ENCODE measurements around the gene HEATR1.
"Not testable (repeated sequence)": the region's sequence is repeated elsewhere in the genome, so short reads cannot be mapped to it uniquely, and the experiment has no call there.

HEATR1 gene

DNA sequence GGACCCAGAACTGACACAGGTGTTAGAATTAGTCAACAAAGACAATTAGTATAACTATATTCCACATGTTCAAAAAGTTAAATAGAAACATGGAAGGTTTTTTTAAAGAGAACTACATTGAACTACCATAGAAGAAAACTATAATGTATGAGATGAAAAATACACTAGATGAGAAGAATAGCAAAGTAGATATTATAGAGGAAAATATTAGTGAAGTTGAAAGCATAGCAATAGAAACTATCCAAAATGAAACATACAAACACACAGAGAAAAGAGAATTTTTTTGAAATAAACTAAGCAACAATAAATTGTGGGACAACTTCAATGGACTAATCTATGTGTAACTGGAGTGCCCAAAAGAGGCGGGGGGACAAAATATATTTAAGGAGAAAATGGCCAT is 8.0 kb upstream of the HEATR1 start:
- Mint-ChIP-seq H3K27ac (no peak overlapping the region), H3K27me3 (peaks cover 25% of the 10 kb centered on the region), H3K36me3 (peaks cover 2% of the 10 kb centered on the region), H3K9me3 (ENCODE audit: low read depth) (no peaks in the 10 kb centered on the region), H3K4me3 (no peak overlapping the region), H3K4me1 (ENCODE audit: low read depth) (no peaks in the 10 kb centered on the region)

DNA sequence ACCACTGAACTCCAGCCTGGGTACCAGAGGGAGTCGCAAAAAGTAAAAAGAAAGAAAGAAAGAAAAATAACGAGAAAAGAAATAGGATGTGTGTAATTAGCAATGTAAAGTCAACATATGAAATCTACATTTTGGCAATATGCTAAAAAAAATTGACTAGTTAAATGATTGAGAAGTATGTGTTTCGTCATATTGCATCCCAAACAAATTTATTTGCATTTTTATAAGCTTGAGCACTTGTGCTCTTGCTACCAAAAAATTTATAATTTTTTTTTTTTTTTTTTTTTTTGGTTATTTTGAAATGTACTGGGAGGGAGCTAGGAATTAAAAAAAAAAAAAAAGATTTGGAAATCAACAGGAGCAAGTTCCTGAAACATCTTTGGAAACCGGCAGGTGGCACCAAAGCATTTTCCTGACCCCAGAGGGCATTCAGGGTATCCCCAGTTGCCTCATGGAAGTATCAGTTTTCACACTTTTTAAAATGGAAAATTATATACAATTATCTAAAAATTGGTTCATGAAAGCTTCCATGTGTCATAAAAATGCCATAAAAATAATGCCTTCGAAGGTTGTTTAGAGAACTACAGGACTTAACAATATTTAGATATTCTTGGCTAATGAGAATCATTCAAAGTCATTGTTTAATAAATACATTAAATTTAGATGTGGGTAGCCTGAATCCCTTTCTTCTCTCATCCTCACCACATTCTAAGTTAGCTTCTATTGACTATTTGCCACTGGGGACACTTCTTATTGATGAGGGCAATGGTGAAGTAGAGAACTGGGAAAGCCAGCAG is 4.8 kb upstream of the HEATR1 start:
- no peak overlapping the region for H3K27ac Mint-ChIP-seq
- H3K9me3 Mint-ChIP-seq (ENCODE audit: low read depth) = no peaks in the 10 kb centered on the region
- no peak overlapping the region for H3K4me3 Mint-ChIP-seq
- H3K4me1 Mint-ChIP-seq (ENCODE audit: low read depth) = peaks cover 8% of the 10 kb centered on the region
- peaks cover 2% of the 10 kb centered on the region for H3K36me3 Mint-ChIP-seq
- peaks cover 16% of the 10 kb centered on the region for H3K27me3 Mint-ChIP-seq

DNA sequence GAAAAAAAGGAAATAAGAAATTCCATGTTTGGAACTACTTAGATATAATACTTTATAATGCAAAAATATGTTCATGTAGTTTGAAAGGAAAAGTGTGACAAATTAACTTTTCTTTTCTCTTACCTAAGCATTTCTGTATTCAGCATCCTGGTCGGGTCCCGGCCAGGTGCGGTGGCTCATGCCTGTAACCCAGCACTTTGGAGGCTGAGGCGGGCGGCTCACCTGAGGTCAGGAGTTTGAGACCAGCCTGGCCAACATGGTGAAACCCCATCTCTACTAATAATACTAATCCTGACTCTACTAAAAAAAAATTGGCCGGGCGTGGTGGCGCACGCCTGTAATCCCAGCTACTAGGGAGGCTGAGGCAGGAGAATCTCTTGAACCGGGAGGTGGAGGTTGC is 3.3 kb upstream of the HEATR1 start:
- H3K4me3 Mint-ChIP-seq; H3K36me3 Mint-ChIP-seq; H3K27ac Mint-ChIP-seq; H3K9me3 Mint-ChIP-seq (ENCODE audit: low read depth): not testable (repeated sequence)
- H3K27me3 Mint-ChIP-seq = peaks cover 16% of the 10 kb centered on the region
- peaks cover 21% of the 10 kb centered on the region for H3K4me1 Mint-ChIP-seq (ENCODE audit: low read depth)

DNA sequence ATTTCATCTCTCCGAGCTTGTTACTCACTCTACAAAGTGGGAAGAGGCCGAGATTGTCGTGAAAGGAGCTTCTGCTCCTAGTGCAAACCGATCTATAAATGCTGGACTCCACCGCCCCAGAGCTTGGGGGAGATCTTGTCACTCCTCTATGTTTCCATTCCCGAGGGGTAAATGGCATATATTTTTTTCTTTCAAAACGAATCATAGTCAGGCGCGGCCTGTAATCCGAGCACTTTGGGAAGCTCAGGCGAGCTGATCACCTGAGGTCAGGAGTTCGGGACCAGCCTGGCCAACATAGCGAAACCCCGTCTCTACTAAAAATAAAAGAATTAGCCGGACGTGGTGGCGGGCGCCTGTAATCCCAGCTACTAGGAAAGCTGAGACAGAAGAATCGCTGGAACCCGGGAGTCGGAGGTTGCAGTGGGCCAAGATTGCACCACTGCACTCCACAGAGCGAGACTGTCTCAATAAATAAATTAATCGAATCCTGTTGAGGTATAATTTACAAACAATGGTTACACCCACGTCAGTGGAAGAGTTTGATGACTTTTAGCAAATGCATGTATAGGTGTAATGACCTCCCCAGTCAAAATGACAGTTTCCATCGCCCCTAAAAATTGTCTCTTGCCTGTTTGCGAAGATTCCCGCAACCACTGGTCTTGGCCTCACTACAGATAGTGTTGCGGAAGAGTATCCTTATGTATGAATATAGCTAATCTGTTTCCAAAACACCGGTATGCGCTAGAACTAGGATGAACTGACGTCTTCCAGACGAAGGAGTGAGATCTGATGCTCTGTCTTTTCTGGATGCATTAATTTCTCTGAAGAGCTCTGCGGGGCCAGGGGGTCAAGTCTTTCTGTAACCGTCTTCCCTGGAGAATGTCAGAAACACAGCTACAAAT is 840 bp upstream of the HEATR1 start:
- H3K9me3 Mint-ChIP-seq (ENCODE audit: low read depth) = no peaks in the 10 kb centered on the region
- H3K27ac Mint-ChIP-seq = peak overlapping the region; percentile 95
- H3K36me3 Mint-ChIP-seq = peaks cover 2% of the 10 kb centered on the region
- H3K4me1 Mint-ChIP-seq (ENCODE audit: low read depth) = peaks cover 30% of the 10 kb centered on the region
- H3K4me3 Mint-ChIP-seq = peak overlapping the region; percentile 99
- H3K27me3 Mint-ChIP-seq = peaks cover 12% of the 10 kb centered on the region

DNA sequence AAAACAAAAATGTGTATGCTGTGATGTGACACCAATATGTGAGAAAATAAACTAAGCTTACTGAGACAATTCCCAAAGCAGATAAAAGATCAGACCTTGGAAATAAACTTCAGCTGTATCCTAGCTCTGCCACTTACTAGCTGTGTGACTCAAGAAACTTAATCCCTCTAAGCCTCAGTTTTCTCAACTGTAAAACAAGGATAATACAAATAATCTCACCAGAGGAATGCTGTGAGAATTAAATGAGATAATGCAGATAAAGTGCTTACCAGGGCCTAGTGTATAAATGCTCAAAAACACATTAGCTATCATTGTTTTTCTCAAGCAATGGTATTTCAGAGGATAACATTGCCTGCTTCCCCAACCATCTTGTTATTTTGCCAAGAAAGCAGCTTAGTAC is 2.1 kb downstream of the HEATR1 start:
- H3K27ac Mint-ChIP-seq = no peak overlapping the region
- H3K4me1 Mint-ChIP-seq (ENCODE audit: low read depth) = peaks cover 37% of the 10 kb centered on the region
- H3K4me3 Mint-ChIP-seq = peak overlapping the region; percentile 99
- H3K9me3 Mint-ChIP-seq (ENCODE audit: low read depth) = no peaks in the 10 kb centered on the region
- peaks cover 5% of the 10 kb centered on the region for H3K36me3 Mint-ChIP-seq
- no peaks in the 10 kb centered on the region for H3K27me3 Mint-ChIP-seq

GRCh38 chr1:236590553-236591150 is 13.7 kb downstream of the HEATR1 start:
- Mint-ChIP-seq H3K27me3 (no peaks in the 10 kb centered on the region), H3K36me3 (peaks cover 13% of the 10 kb centered on the region), H3K27ac (peak overlapping the region; percentile 19), H3K9me3 (ENCODE audit: low read depth) (no peaks in the 10 kb centered on the region), H3K4me1 (ENCODE audit: low read depth) (peaks cover 19% of the 10 kb centered on the region), H3K4me3 (no peak overlapping the region)

DNA sequence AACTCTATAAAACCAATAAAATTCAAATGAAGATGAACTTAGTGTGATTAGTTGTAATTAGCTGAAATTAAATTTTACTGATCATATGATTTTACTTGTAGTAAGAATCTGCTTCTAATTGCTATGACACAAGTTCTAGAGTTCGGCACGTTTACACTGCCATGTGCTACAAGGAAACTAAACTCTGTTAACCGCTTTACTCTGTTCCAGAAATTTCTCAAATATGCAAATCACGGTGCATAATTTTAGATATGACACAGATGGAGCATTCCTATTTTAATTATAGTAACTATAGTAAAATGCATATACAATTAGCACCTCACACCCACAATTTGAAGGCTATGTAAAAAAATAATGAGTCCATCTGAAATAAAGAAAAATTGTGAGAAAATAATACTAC is 14.8 kb downstream of the HEATR1 start:
- no peak overlapping the region for H3K4me3 Mint-ChIP-seq

GRCh38 chr1:236581528-236581927 is 22.8 kb downstream of the HEATR1 start:
- Mint-ChIP-seq H3K4me3 (no peak overlapping the region), H3K4me1 (ENCODE audit: low read depth) (no peaks in the 10 kb centered on the region), H3K9me3 (ENCODE audit: low read depth) (no peaks in the 10 kb centered on the region), H3K27ac (no peak overlapping the region), H3K36me3 (peaks cover 7% of the 10 kb centered on the region), H3K27me3 (no peaks in the 10 kb centered on the region)

More for the DNA sequence above, 14.8 kb downstream of the HEATR1 start:
- no peaks in the 10 kb centered on the region for H3K27me3 Mint-ChIP-seq
- no peak overlapping the region for H3K27ac Mint-ChIP-seq
- peaks cover 15% of the 10 kb centered on the region for H3K36me3 Mint-ChIP-seq
- H3K4me1 Mint-ChIP-seq (ENCODE audit: low read depth) = peaks cover 16% of the 10 kb centered on the region
- H3K9me3 Mint-ChIP-seq (ENCODE audit: low read depth) = no peaks in the 10 kb centered on the region

DNA sequence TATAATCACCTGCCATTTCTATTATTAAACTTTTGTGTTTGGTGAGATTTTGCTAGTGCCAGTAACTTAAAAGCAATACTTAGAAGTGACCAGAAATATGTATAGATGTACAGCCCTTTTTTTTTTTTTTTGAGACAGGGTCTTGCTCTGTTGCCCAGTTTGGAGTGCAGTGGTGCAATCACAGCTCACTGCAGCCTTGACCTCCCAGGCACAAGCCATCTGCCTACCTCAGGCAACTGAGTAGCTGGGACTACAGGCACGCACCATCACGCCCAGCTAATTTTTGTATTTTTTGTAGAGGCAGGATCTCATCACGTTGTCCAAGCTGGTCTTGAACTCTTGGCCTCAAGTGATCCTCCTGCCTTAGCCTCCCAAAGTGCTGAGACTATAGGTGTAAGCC is 23.9 kb downstream of the HEATR1 start:
- H3K4me1 Mint-ChIP-seq (ENCODE audit: low read depth); H3K4me3 Mint-ChIP-seq; H3K27me3 Mint-ChIP-seq; H3K27ac Mint-ChIP-seq; H3K9me3 Mint-ChIP-seq (ENCODE audit: low read depth): not testable (repeated sequence)
- H3K36me3 Mint-ChIP-seq = peaks cover 10% of the 10 kb centered on the region

DNA sequence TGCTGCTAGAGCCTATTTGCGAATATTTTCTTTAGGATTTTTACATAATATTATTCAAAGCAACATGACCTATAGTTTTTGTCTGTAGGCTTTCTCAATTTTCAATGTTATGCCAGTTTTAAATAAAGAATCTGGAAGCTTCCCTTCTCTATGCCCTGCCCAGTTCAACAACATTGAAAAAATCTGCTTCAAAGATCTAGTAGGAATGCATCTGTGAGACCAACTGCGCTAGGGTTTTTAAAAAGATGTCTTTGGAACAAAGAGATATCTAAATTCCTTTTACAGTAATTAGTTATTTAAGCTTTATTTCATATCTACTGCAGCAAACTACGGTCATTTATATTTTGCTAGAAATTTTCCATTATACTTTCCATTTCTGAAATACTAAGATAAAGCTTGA is 25.7 kb downstream of the HEATR1 start:
- Mint-ChIP-seq H3K27me3 (no peaks in the 10 kb centered on the region), H3K27ac (no peak overlapping the region), H3K36me3 (peaks cover 8% of the 10 kb centered on the region), H3K4me1 (ENCODE audit: low read depth) (no peaks in the 10 kb centered on the region), H3K9me3 (ENCODE audit: low read depth) (no peaks in the 10 kb centered on the region), H3K4me3 (no peak overlapping the region)

GRCh38 chr1:236577041-236577440 is 27.3 kb downstream of the HEATR1 start:
- not testable (repeated sequence) for H3K27me3 Mint-ChIP-seq; H3K4me1 Mint-ChIP-seq (ENCODE audit: low read depth); H3K36me3 Mint-ChIP-seq; H3K27ac Mint-ChIP-seq; H3K9me3 Mint-ChIP-seq (ENCODE audit: low read depth); H3K4me3 Mint-ChIP-seq

GRCh38 chr1:236576004-236576403 is 28.3 kb downstream of the HEATR1 start:
- no peaks in the 10 kb centered on the region for H3K9me3 Mint-ChIP-seq (ENCODE audit: low read depth)
- no peak overlapping the region for H3K27ac Mint-ChIP-seq
- H3K27me3 Mint-ChIP-seq = no peaks in the 10 kb centered on the region
- peaks cover 8% of the 10 kb centered on the region for H3K36me3 Mint-ChIP-seq
- no peaks in the 10 kb centered on the region for H3K4me1 Mint-ChIP-seq (ENCODE audit: low read depth)
- no peak overlapping the region for H3K4me3 Mint-ChIP-seq

DNA sequence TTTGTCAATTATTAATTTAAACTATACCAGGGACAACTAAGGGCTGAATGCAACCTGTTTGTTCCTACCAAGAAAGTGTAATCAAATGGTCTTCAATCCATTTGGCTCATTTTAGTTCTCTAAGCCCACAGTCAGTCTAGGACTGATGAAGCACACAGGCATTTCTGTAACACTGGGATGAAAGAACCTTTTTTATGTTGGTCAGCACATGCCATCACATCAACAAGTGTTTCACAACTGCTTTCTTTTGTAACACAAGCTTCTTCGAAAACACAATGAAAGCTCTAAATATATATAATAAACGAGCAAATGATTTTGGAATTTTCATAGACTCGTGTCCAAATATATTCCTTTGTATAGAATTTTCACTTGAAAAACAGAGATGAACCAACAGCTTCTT is 28.8 kb downstream of the HEATR1 start:
- Mint-ChIP-seq H3K27ac (no peak overlapping the region), H3K4me1 (ENCODE audit: low read depth) (no peaks in the 10 kb centered on the region), H3K9me3 (ENCODE audit: low read depth) (no peaks in the 10 kb centered on the region), H3K4me3 (no peak overlapping the region), H3K36me3 (peaks cover 8% of the 10 kb centered on the region), H3K27me3 (no peaks in the 10 kb centered on the region)

DNA sequence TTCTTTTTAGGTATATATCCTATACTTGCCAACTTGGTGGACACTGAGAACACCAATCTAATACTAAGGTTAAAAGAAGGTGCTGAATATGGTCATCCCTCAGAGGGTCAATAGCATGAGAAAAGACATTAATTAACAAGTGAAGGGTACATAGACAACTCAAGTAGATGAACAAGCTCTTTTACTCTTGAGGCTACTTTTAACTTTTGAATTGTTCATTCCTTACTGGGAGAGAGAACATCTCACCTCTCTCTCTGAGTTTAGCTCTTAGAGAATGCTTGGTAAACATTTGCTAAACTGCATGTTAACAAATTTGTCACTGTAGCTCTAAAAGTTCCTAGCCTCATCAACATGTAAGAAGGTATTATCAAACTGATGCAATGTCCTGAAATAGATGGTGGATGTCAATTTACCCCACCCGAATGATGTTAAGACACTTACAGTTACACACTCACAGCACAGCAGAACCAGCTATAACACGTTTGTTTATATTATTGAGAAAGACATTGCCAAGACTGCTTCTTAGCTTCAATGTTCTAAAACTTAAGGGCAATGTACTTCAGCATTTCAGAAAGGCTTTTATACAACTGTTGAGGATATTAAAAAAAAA is 35.9 kb downstream of the HEATR1 start:
- Mint-ChIP-seq H3K4me3 (no peak overlapping the region), H3K36me3 (no peaks in the 10 kb centered on the region), H3K9me3 (ENCODE audit: low read depth) (no peaks in the 10 kb centered on the region), H3K27ac (no peak overlapping the region), H3K4me1 (ENCODE audit: low read depth) (no peaks in the 10 kb centered on the region), H3K27me3 (no peaks in the 10 kb centered on the region)

GRCh38 chr1:236565530-236565929 is 38.8 kb downstream of the HEATR1 start:
- H3K36me3 Mint-ChIP-seq = peaks cover 3% of the 10 kb centered on the region
- no peak overlapping the region for H3K27ac Mint-ChIP-seq
- H3K9me3 Mint-ChIP-seq (ENCODE audit: low read depth) = no peaks in the 10 kb centered on the region
- H3K4me1 Mint-ChIP-seq (ENCODE audit: low read depth) = no peaks in the 10 kb centered on the region
- H3K4me3 Mint-ChIP-seq = no peak overlapping the region
- H3K27me3 Mint-ChIP-seq = no peaks in the 10 kb centered on the region

All from activated naive CD8-positive, alpha-beta T cell (primary cell).